Omental fat pad (tissue), 4 donors: ENCODE data around the gene CDT1. TPM values are rescaled to one million over a fixed set of nuclear protein-coding genes. Genes with fewer than 3 reads are reported as not detected.

Source experiments
- ATAC-seq: fragments of 150-250 bp; one replicate; pipeline ENCODE4 v1.9.1; 2016; ENCODE audit warnings: mild to moderate bottlenecking, moderate library complexity; ENCODE audit not compliant: low FRiP score
- DNase-seq: peaks from one replicate; pipeline ENCODE4 v3.0.0-alpha.2; 2019; ENCODE audit warnings: low spot score
- CTCF ChIP-seq, 3 donors: fragments of 450-650 bp; IDR thresholded peaks; one replicate each; pipeline ENCODE4 v1.5.1; 2016 to 2017; ENCODE audit warnings: antibody characterized with exemption in 3 of 3, mild to moderate bottlenecking in 3 of 3, moderate library complexity in 2 of 3
- total RNA-seq, 4 donors: library from RNA; depleted of rRNA; stranded (reverse); fragments of >200 nt; gene quantifications; one replicate each; pipeline ENCODE4 v1.1.0, GENCODE V29; 2016

CDT1 gene
- total RNA-seq, 4 donors from 2014 or later, result 0.19 to 3.5 (median 1.6) TPM

- no peak for DNase-seq
- ATAC-seq, result no peak
- TF ChIP-seq CTCF (IDR thresholded peaks at IDR 0.05), result no peak
These were observed 10.8 kb upstream of the CDT1 start for GRCh38 chr16:88792668-88793250.

- no peak for DNase-seq
- TF ChIP-seq CTCF (IDR thresholded peaks at IDR 0.05), result no peak
- no peak for ATAC-seq
These were observed 10.2 kb upstream of the CDT1 start for GRCh38 chr16:88793251-88793954.

- DNase-seq (no peak), ATAC-seq (no peak)
- no peak for TF ChIP-seq CTCF (IDR thresholded peaks at IDR 0.05)
These were observed 7.3 kb upstream of the CDT1 start for GRCh38 chr16:88796278-88796677.

GRCh38 chr16:88798073-88798472 is 5.5 kb upstream of the CDT1 start:
- ATAC-seq (no peak), DNase-seq (no peak)
- TF ChIP-seq CTCF (IDR thresholded peaks at IDR 0.05), result no peak

GRCh38 chr16:88798772-88799455 is 4.7 kb upstream of the CDT1 start:
- no peak for DNase-seq
- no peak for ATAC-seq
- TF ChIP-seq CTCF (IDR thresholded peaks at IDR 0.05), result no peak

- DNase-seq (no peak), ATAC-seq (no peak)
- no peak for TF ChIP-seq CTCF (IDR thresholded peaks at IDR 0.05)
These were observed 3.9 kb upstream of the CDT1 start for GRCh38 chr16:88799569-88800276.
